Gastrocnemius medialis (tissue), 4 donors: ENCODE results near the gene MAP3K5. TPM values are rescaled to one million over a fixed set of nuclear protein-coding genes. Genes with fewer than 3 reads are reported as not detected.

Source experiments
- ATAC-seq, 2 donors: fragments of 150-250 bp; one replicate each; pipeline ENCODE4 v1.9.1; 2016
- DNase-seq, 2 donors: peaks; one replicate each; pipeline ENCODE4 v3.0.0-alpha.2; 2019
- H3K27ac ChIP-seq, 4 donors: fragments of 200-600 bp; sonication (generic); 1 replicate in 1 of 4; 2 replicates in 3 of 4; pipeline ENCODE4 v1.5.1; 2016 to 2018; ENCODE audit warnings: mild to moderate bottlenecking in 2 of 4, moderate library complexity in 1 of 4
- H3K27me3 ChIP-seq, 3 donors: fragments of 200-600 bp; sonication (generic) in 2 of 3; 1 replicate in 1 of 3; 2 replicates in 2 of 3; pipeline versions ENCODE4 v1.5.1 to v1.6.0; 2016 to 2019; ENCODE audit warnings: mild to moderate bottlenecking in 1 of 3, moderate library complexity in 1 of 3
- H3K36me3 ChIP-seq, 2 donors: fragments of 200-600 bp; sonication (generic) in 1 of 2; one replicate each; pipeline ENCODE4 v1.5.1; 2017 to 2018
- H3K4me1 ChIP-seq, 2 donors: fragments of 200-600 bp; sonication (generic) in 1 of 2; one replicate each; pipeline ENCODE4 v1.5.1; 2016 to 2017; ENCODE audit warnings: mild to moderate bottlenecking in 2 of 2
- H3K4me3 ChIP-seq, 4 donors: fragments of 200-600 bp; sonication (generic) in 3 of 4; 1 replicate in 1 of 4; 2 replicates in 3 of 4; pipeline ENCODE4 v1.5.1; 2016 to 2019; ENCODE audit warnings: mild to moderate bottlenecking in 2 of 4
- H3K9me3 ChIP-seq, 3 donors: fragments of 200-600 bp; sonication (generic) in 2 of 3; 1 replicate in 1 of 3; 2 replicates in 2 of 3; pipeline ENCODE4 v1.5.1; 2016 to 2019
- CTCF ChIP-seq, 5 experiments: fragments of 450-650 bp in 3 of 5; fragments of 200-600 bp in 2 of 5; sonication (generic) in 2 of 5; IDR thresholded peaks in 4 of 5; conservative IDR thresholded peaks in 1 of 5; 1 replicate in 4 of 5; 2 replicates in 1 of 5; pipeline ENCODE4 v1.5.1; 2016 to 2019; ENCODE audit warnings: antibody characterized with exemption in 5 of 5, mild to moderate bottlenecking in 3 of 5, moderate library complexity in 3 of 5
- POLR2A ChIP-seq, 2 donors: fragments of 450-650 bp; IDR thresholded peaks; one replicate each; pipeline ENCODE4 v1.6.1; 2017; ENCODE audit warnings: antibody characterized with exemption in 2 of 2, mild to moderate bottlenecking in 2 of 2, moderate library complexity in 2 of 2
- in situ Hi-C, 4 donors: fragments of 200-750 bp; cut with MboI; loops; one replicate each; pipeline versions ENCODE4 v1.15.0 to v1.8.0; 2017; ENCODE audit warnings: low sequenced_read_pairs in 4 of 4
- intact Hi-C: fragments of 100-400 bp; cut with DNase I; formaldehyde crosslinking; loops from one replicate; pipeline ENCODE4 v1.15.1; 2023; ENCODE audit warnings: low total_unique reads
- total RNA-seq, 4 donors: library from RNA; depleted of rRNA; stranded (reverse); fragments of >200 nt; gene quantifications; one replicate each; pipeline versions ENCODE4 v1.1.0 to v1.2.3, GENCODE V29; 2016

MAP3K5 gene
- total RNA-seq, 4 donors from 2014 or later, result 2.9 to 46.9 (median 4.9) TPM

GRCh38 chr6:136826216-136826615 is 33.9 kb upstream of the MAP3K5 start:
- TF ChIP-seq CTCF (IDR thresholded peaks at IDR 0.05 in 4 of 5, conservative IDR thresholded peaks at IDR 0.05 in 1 of 5) (no peak), POLR2A (IDR thresholded peaks at IDR 0.05) (no peak)
- in situ Hi-C loops, result no loop called here
- H3K4me1 ChIP-seq, result peaks cover 8 to 14% of the 10 kb centered on the region in 2 donors
- no peaks in the 10 kb centered on the region for H3K27me3 ChIP-seq
- DNase-seq, result no peak
- ATAC-seq, result no peak
- no peak overlapping the region for H3K4me3 ChIP-seq
- no peak overlapping the region for H3K27ac ChIP-seq
- intact Hi-C loops, result loop anchor here (10.0 kb wide), 1 partner anchor 389 kb away; the partner anchor contains the start of gene IFNGR1
- peaks cover 0 to 5% of the 10 kb centered on the region in 2 donors for H3K36me3 ChIP-seq
- H3K9me3 ChIP-seq, result no peaks in the 10 kb centered on the region

- in situ Hi-C loops (no loop called here), intact Hi-C loops (loop anchor here (2.0 to 10.0 kb wide), 3 partner anchors 30 to 536 kb away; partner anchors contain the start of genes BCLAF1, IFNGR1 and MAP3K5)
- Histone ChIP-seq H3K9me3 (no peaks in the 10 kb centered on the region), H3K27ac (peak overlapping the region; percentile 76 to 92 (median 91)), H3K36me3 (peaks cover 0 to 3% of the 10 kb centered on the region in 2 donors), H3K27me3 (no peaks in the 10 kb centered on the region), H3K4me3 (peak overlapping the region; percentile 67 to 77 (median 72)), H3K4me1 (peaks cover 20 to 27% of the 10 kb centered on the region in 2 donors)
- TF ChIP-seq CTCF (IDR thresholded peaks at IDR 0.05 in 4 of 5, conservative IDR thresholded peaks at IDR 0.05 in 1 of 5) (no peak), POLR2A (IDR thresholded peaks at IDR 0.05) (no peak)
- DNase-seq, result no peak
- ATAC-seq, result no peak
These were observed 30.9 kb upstream of the MAP3K5 start for GRCh38 chr6:136823128-136823660.

DNA sequence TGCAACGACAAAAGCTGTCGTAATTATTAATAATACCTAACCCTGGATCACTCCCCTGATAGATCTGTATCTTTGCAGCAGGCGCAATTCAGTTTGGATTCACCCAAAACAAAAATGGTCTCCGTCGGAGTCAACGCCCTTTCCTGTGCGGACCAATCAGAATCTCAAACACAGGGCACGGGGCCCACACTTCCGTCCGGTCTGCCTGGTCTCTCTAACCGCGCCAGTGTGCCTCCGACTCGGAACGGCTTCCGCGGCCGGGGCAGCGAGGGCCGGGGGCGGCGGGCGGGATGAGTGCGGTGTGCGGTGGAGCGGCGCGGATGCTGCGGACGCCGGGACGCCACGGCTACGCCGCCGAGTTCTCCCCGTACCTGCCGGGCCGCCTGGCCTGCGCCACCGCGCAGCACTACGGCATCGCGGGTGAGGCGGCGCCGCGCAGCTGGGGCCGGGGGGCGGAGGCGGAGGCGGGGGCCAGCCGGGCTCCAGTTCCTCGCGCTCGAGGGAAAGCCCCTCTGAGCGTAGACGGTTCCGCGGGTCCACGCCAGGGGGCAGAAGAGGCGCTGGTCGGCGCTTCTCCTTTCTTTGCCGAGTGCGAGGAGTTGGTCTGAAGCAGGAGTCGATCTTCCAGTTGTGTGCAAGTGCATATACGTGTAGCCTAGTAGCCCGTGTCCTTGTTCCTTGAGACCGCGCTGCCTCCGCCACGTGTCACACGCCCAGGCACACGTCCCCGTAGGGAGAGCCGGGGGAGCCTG is 30.3 kb upstream of the MAP3K5 start, which contains the start of gene PEX7:
PEX7 (plus strand) TSS at position 217 of the 752 bp plus-strand sequence; CDS start at position 291, 74 bp downstream.
- peak; percentile 96 to 97 for ATAC-seq
- Histone ChIP-seq H3K4me3 (peak within 1 kb of the TSS; percentile 67 to 77 (median 72)), H3K9me3 (no peaks in the 10 kb centered on the region), H3K27ac (peak within 1 kb of the TSS; percentile 76 to 92 (median 91)), H3K36me3 (peaks cover 0 to 3% of the 10 kb centered on the region in 2 donors), H3K4me1 (peaks cover 20 to 27% of the 10 kb centered on the region in 2 donors), H3K27me3 (no peaks in the 10 kb centered on the region)
- DNase-seq, result peak; percentile 86
- intact Hi-C loops, result loop anchor here (2.0 to 10.0 kb wide), 3 partner anchors 30 to 535 kb away; partner anchors contain the start of genes BCLAF1, IFNGR1 and MAP3K5
- in situ Hi-C loops, result no loop called here
- peak; percentile 56 to 79 (median 63) for TF ChIP-seq CTCF (IDR thresholded peaks at IDR 0.05 in 4 of 5, conservative IDR thresholded peaks at IDR 0.05 in 1 of 5)
- peak; percentile 59 to 62 for TF ChIP-seq POLR2A (IDR thresholded peaks at IDR 0.05)

GRCh38 chr6:136822046-136822375 is 29.7 kb upstream of the MAP3K5 start:
- peak overlapping the region; percentile 76 to 92 (median 91) for H3K27ac ChIP-seq
- intact Hi-C loops (loop anchor here (2.0 to 10.0 kb wide), 3 partner anchors 29 to 535 kb away; partner anchors contain the start of genes BCLAF1, IFNGR1 and MAP3K5), in situ Hi-C loops (no loop called here)
- peaks cover 0 to 3% of the 10 kb centered on the region in 2 donors for H3K36me3 ChIP-seq
- peak overlapping the region; percentile 67 to 77 (median 72) for H3K4me3 ChIP-seq
- peaks cover 20 to 27% of the 10 kb centered on the region in 2 donors for H3K4me1 ChIP-seq
- TF ChIP-seq CTCF (IDR thresholded peaks at IDR 0.05 in 4 of 5, conservative IDR thresholded peaks at IDR 0.05 in 1 of 5) (no peak), POLR2A (IDR thresholded peaks at IDR 0.05) (no peak)
- ATAC-seq (peak in 1 of 2 donors; percentile 20), DNase-seq (no peak)
- H3K9me3 ChIP-seq, result no peaks in the 10 kb centered on the region
- H3K27me3 ChIP-seq, result no peaks in the 10 kb centered on the region
